T-helper 2 cell treated with Interferon-gamma antibody and Interleukin-4, amounts not matched to agents 5 μg/mL and 100 μg/mL, for 36 hours (primary cell): ENCODE measurements around the gene RASGRP3.

Experiments used
- DNase-seq: peaks from one replicate; pipeline ENCODE4 v3.0.0; 2021; ENCODE audit warnings: low spot score
- H3K27ac Mint-ChIP-seq: one replicate; pipeline ENCODE4 v1.8.0; 2021; ENCODE audit warnings: mild to moderate bottlenecking, mixed read lengths
- H3K27me3 Mint-ChIP-seq: one replicate; pipeline ENCODE4 v1.8.0; 2021; ENCODE audit warnings: low read depth, mixed read lengths
- H3K36me3 Mint-ChIP-seq: one replicate; pipeline ENCODE4 v1.8.0; 2021; ENCODE audit warnings: low read depth, mixed read lengths
- H3K4me1 Mint-ChIP-seq: one replicate; pipeline ENCODE4 v1.8.0; 2021; ENCODE audit warnings: low read depth, mixed read lengths
- H3K4me3 Mint-ChIP-seq: one replicate; pipeline ENCODE4 v1.8.0; 2022; ENCODE audit warnings: mild to moderate bottlenecking, moderate library complexity, mixed read lengths
- H3K9me3 Mint-ChIP-seq: one replicate; pipeline ENCODE4 v1.8.0; 2021; ENCODE audit warnings: mixed read lengths

The RASGRP3 gene

DNA sequence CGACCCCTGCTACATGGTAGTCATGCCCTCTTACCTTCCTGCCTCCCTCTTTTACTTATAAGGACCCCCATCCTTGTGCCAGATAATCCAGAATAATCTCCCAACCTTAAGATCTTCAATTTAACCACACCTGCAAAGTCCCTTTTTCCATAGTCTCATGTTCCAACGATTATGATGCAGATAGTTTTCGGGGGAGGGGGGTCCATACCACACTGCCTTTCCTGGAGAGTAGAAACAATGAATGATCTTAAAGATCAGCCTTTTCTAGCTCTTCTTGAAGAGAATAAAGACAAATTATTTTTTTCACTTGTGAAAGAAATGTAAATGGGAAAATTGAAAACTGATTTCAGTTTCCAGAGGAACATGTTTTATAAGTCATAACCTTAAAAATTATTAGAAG is 127.0 kb downstream of the RASGRP3 start:
- Mint-ChIP-seq H3K27me3 (peaks cover 5% of the 10 kb centered on the region), H3K27ac (no peak overlapping the region), H3K36me3 (no peaks in the 10 kb centered on the region), H3K4me3 (no peak overlapping the region), H3K9me3 (no peaks in the 10 kb centered on the region), H3K4me1 (peaks cover 8% of the 10 kb centered on the region)
- DNase-seq = no peak

DNA sequence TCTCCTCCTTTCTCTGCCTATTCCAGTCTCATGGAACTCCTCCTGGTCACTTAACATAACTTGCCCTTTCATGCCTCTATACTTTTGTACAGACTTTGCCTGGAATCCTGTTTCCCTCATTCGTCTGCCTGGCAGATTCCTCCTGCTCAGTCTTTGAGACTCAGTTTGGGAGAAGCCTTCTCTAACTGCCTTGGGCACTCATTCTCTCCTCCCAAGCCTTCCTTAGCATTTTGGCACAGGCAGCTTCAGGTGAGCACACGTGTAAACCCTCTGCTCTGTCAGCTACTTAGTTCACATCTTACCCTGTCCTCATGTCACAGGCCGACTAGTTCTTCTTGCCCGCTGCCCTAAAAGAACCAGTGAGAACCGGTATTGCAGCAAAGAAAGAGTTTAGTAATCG is 128.6 kb downstream of the RASGRP3 start:
- Mint-ChIP-seq H3K36me3 (no peaks in the 10 kb centered on the region), H3K27ac (no peak overlapping the region), H3K4me3 (no peak overlapping the region), H3K4me1 (no peaks in the 10 kb centered on the region), H3K9me3 (no peaks in the 10 kb centered on the region), H3K27me3 (peaks cover 3% of the 10 kb centered on the region)
- DNase-seq = no peak

DNA sequence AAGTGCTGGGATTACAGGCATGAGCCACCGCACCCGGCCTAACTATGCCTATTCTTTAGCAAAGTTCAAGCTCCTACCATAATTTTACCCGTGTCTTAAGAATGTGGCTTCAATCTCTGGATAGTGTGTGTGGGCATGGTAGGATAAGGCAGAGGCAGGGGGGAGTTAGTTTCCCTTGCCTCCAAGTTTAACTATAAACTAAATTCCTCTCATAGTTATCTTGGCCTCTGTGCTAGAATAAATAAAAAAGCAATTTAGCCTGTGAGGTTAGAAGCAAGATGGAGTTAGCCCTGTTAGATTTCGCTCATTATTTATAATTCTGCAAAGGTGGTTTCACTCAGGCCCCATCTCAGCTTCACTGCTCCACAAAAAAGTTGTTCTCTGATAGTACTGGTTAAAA is 129.7 kb downstream of the RASGRP3 start:
- Mint-ChIP-seq H3K27ac (no peak overlapping the region), H3K9me3 (no peaks in the 10 kb centered on the region), H3K4me1 (no peaks in the 10 kb centered on the region), H3K36me3 (no peaks in the 10 kb centered on the region), H3K4me3 (no peak overlapping the region), H3K27me3 (peaks cover 3% of the 10 kb centered on the region)
- DNase-seq = no peak

DNA sequence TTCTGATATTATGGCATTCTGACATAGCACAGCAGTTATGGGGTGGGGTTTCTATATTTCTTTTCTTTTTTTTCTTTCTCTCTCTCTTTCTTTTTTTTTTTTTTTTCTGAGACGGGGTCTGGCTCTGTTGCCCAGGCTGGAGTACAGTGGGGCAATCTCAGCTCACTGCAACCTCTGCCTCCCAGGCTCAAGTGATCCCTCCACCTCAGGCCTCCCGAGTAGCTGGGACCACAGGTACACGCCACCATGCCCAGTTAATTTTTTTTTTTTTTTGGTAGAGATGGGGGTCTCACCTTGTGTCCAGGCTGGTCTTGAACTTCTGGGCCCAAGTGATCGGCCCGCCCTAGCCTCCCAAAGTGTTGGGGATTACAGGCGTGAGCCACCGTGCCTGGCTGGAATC is 130.2 kb downstream of the RASGRP3 start:
- Mint-ChIP-seq H3K27me3 (peaks cover 3% of the 10 kb centered on the region), H3K9me3 (no peaks in the 10 kb centered on the region), H3K4me1 (no peaks in the 10 kb centered on the region), H3K27ac (no peak overlapping the region), H3K4me3 (no peak overlapping the region), H3K36me3 (no peaks in the 10 kb centered on the region)
- no peak for DNase-seq

DNA sequence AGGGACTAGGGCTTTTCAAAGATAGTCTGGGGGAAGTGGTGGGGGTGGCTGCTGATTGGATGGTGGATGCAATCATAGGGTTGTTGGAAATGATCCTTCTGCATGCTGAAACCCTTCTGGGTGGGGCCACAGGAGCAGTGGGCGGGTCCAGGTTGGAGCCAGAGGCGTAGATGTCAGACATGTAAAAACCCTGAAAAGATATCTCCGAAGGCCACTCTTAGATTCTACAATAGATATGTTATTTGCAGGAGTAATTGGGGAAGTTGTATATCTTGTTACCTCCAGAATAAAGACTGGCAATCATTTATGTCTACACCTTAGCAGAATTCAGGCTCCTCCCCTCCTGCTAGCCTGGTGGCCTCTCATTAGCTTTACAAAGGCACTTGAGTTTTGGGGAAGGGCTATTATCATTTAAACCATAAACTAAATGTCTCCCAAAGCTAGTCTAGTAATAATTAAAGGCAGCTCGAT is 130.8 kb downstream of the RASGRP3 start:
- no peak overlapping the region for H3K4me3 Mint-ChIP-seq
- H3K27me3 Mint-ChIP-seq = peaks cover 3% of the 10 kb centered on the region
- H3K27ac Mint-ChIP-seq = no peak overlapping the region
- no peaks in the 10 kb centered on the region for H3K4me1 Mint-ChIP-seq
- no peaks in the 10 kb centered on the region for H3K9me3 Mint-ChIP-seq
- no peak for DNase-seq
- no peaks in the 10 kb centered on the region for H3K36me3 Mint-ChIP-seq

DNA sequence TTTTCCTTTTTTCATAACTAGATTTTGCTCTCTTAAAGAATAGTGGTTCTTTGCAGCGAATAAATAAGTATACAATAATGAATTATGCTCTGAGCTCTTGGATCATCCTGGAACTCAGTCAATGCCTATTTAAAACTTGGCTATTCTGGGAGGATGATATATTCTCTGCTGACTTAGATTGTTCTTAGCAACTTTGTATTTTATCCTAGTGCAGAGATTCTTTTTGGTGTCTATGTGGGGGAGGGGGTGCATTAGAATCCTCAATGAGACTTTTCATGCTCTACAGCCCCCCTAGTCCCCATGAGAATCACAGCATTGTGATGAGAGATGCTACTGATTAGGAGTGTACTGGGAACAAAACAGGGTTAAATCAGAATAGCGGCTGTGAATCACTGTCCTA is 131.5 kb downstream of the RASGRP3 start:
- Mint-ChIP-seq H3K9me3 (no peaks in the 10 kb centered on the region), H3K36me3 (no peaks in the 10 kb centered on the region), H3K4me3 (no peak overlapping the region), H3K27ac (no peak overlapping the region), H3K4me1 (no peaks in the 10 kb centered on the region), H3K27me3 (peaks cover 3% of the 10 kb centered on the region)
- no peak for DNase-seq

DNA sequence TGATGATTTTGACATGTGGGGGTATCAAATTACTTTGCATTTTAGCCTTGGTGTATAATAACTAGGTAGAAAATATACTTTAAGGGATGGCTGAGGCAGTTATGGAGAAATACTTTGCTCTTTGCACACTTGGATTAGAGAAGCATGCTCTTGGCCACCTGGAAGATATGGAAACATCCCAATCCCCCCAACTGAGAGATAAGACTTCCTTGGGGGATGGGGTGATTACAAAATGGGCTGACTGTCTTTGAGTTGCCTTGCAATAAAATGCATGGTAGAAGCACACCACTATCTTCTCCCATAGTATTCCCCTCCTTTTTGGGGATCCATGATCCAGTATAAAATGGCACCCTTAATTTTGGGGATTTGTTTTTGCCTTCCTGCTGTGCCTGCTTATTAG is 137.7 kb downstream of the RASGRP3 start:
- no peaks in the 10 kb centered on the region for H3K27me3 Mint-ChIP-seq
- H3K27ac Mint-ChIP-seq = no peak overlapping the region
- no peaks in the 10 kb centered on the region for H3K36me3 Mint-ChIP-seq
- DNase-seq = no peak
- no peaks in the 10 kb centered on the region for H3K4me1 Mint-ChIP-seq
- no peak overlapping the region for H3K4me3 Mint-ChIP-seq
- H3K9me3 Mint-ChIP-seq = peaks cover 38% of the 10 kb centered on the region
